Epithelial cell of prostate (primary cell): ENCODE measurements around the gene PTGDR.

Experiments
- DNase-seq: peaks from one replicate; pipeline ENCODE4 v3.0.0-alpha.2; 2011; ENCODE audit warnings: low read depth, low spot score
- H3K27ac ChIP-seq: fragments of 450-650 bp; 2 replicates; pipeline ENCODE4 v1.5.1; 2017; ENCODE audit warnings: mild to moderate bottlenecking

PTGDR gene

DNA sequence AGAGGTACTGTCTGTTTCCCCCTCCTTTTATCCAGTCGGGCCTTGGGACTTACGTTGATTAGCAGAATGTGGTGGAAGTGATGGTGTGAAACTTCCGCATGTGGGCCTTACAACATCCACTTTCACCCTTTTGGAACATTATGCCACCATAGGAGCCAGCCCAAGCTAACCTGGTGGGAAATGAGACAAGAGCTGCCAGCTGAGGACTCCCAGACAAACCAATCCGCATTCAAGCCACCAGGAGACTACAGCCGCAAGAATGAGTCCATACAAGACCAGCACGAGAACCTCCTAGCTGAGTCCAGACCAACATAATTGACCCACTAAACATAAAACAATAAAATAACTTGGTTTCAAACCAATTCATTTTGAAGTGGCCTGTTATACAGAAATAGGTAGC lies 37.5 kb downstream of the PTGDR start:
- H3K27ac ChIP-seq = no peak overlapping the region
- DNase-seq = no peak

DNA sequence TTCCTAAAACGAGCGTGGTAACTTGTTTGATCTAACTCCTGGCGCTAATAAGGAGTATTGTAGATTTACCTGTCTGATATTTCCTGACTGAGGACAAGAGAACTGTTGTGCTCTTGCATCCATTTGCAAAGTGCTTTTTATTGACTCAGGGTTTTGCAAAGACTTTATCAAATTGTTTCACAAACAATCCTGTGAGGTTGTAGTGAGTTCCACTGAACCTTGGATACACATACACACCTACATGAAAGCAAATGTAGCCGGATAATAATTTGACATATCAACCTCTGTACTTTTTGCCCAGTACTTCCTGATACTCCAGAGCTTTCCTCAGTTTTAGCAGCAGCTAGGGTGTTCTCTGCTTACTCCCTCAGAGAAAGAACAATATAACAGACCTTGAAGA lies 39.9 kb downstream of the PTGDR start:
- no peak overlapping the region for H3K27ac ChIP-seq
- no peak for DNase-seq

DNA sequence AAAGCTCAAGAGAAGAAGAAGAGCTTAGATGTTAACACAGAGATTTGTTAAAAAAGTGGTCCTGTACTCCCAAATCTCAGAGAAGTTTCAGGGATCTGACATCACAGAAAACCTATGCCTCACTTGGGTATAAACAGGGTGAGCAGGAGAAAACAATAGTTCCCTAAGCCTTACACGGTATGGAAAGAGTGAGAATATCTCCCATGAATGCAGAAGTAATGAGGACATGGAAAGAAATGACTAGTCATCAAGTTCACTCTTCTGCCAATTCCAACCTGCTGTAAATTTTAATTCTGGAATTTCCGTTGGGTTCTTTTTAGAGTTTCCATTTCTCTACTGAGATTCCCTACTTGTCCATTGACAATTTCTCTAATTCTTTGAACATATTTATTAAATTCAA lies 40.4 kb downstream of the PTGDR start:
- H3K27ac ChIP-seq = no peak overlapping the region
- no peak for DNase-seq

DNA sequence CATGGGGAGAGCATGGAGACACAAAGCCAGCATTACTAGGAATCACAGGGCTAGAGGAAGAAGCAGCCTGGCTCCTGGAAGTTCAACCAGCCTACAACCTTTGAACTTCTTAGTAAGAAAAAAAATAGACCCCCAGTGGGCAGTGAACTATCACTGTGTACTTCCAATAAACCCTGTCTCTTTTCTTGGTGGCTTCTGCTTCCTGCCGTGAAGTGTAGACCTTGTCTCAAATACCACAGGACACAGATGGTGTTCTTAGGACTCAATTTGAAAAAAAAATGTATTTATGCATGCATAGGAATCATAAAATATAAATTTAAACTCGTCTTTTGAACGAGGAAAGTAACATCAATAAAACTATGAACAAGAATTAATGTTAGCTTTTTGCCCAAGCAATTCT lies 43.0 kb downstream of the PTGDR start:
- no peak for DNase-seq
- no peak overlapping the region for H3K27ac ChIP-seq

DNA sequence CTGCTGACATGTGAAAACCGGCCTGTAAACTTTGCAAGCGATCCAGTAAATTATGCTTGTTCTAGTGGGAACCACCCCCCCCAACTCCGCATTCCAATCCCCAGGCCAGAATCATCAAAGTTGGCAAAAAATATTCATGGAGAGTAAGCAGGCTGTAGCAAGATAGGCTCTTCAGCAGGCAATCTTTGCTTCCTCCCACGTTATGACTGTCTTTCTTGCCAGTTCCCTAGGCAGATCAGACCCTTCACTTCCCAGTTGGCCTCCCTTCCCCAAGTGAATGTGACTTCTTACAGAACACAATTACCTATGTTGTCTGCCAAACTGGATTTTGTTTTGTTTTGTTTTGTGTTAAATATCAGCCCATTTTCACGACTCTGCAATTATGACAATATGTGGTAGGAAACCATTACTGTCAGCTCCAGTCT lies 45.4 kb downstream of the PTGDR start:
- H3K27ac ChIP-seq = no peak overlapping the region
- DNase-seq = no peak

DNA sequence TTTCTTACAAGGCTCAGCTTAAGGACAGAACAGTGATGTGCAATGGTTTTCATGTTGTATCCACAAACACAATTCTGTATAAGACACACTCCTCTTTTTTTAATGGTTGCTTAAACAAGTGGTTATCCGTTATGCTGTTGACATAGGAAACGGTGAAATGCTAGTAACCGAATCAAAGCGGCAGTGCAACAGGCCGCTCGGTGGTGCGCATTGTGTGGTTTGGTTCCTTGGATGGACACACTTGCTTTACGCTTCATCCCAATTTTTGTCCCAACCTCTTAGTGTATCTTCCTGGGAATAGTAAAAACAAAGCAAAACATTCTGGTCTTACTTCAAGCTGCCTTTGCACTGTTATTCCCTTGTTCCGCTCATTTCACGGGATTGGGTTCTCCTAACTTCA lies 46.0 kb downstream of the PTGDR start:
- no peak for DNase-seq
- H3K27ac ChIP-seq = no peak overlapping the region

DNA sequence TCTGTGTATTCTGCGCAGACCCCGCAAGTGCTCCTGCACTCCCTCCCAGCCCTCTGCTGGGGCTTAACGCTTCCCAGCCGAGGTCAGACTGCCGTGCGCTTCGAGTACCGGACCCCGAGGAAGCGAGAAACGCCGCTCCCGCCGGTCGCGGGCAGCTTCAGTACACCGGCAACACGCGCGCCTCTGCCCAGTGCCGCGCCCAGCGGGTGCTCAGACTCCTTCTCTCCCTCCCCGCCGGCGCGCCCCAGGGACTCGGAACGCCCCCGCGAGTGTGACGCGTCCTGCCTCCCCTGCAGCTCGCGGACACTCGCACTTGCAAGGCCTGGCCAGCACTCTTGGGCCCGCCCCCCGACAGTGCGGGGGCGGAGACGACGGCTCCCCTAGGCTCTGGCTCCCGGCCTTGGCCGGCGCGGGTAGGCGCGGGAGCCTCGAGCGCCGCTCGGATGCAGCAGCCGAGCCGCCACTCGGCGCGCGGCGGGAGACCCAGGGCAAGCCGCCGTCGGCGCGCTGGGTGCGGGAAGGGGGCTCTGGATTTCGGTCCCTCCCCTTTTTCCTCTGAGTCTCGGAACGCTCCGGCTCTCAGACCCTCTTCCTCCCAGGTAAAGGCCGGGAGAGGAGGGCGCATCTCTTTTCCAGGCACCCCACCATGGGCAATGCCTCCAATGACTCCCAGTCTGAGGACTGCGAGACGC lies 46.6 kb downstream of the PTGDR start, which contains the start of gene PTGER2:
Gene PTGER2 (plus strand): TSS at position 410 of the 692 bp plus-strand sequence. CDS start 237 bp downstream, at position 647.
- no peak within 1 kb of the TSS for H3K27ac ChIP-seq
- DNase-seq = peak; percentile 43

DNA sequence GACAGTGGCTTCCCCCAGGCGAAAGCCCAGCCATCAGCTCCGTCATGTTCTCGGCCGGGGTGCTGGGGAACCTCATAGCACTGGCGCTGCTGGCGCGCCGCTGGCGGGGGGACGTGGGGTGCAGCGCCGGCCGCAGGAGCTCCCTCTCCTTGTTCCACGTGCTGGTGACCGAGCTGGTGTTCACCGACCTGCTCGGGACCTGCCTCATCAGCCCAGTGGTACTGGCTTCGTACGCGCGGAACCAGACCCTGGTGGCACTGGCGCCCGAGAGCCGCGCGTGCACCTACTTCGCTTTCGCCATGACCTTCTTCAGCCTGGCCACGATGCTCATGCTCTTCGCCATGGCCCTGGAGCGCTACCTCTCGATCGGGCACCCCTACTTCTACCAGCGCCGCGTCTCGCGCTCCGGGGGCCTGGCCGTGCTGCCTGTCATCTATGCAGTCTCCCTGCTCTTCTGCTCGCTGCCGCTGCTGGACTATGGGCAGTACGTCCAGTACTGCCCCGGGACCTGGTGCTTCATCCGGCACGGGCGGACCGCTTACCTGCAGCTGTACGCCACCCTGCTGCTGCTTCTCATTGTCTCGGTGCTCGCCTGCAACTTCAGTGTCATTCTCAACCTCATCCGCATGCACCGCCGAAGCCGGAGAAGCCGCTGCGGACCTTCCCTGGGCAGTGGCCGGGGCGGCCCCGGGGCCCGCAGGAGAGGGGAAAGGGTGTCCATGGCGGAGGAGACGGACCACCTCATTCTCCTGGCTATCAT lies 47.3 kb downstream of the PTGDR start:
- no peak for DNase-seq
- H3K27ac ChIP-seq = no peak overlapping the region

DNA sequence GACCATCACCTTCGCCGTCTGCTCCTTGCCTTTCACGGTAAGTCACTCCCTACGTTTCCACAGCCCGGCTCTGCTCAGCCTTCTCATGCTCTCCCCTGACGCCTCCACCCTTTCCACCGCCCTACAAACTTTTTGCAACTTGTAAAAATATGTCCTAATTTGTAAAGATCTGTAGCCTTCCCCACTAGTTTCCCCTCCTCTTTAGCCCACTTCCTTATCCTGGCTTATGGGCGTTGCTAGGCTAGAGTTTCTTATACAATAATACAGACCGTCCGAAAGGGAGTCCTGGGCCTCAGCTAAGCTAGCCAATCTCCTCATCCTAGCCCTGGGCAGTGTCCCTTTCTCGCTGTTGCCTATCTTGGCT lies 47.8 kb downstream of the PTGDR start:
- DNase-seq = no peak
- H3K27ac ChIP-seq = no peak overlapping the region

DNA sequence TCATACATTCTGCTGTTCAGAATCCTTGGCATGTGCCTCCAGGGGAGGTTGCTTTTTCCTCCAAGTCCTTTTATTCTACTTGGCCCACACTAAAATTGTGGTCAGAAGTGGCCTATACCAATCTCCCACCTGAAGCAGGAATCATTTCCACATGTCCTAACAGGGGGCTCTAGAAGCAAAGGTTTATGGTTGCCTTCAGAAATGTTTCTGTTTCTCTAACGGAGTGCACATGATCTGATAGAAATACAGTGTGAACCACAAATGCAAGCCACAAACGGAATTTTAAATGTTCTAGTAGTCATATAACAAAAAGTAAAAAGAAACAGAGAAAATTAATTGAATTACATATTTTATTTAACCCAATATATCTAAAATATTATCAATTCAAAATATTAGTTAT lies 50.6 kb downstream of the PTGDR start:
- no peak for DNase-seq
- no peak overlapping the region for H3K27ac ChIP-seq

DNA sequence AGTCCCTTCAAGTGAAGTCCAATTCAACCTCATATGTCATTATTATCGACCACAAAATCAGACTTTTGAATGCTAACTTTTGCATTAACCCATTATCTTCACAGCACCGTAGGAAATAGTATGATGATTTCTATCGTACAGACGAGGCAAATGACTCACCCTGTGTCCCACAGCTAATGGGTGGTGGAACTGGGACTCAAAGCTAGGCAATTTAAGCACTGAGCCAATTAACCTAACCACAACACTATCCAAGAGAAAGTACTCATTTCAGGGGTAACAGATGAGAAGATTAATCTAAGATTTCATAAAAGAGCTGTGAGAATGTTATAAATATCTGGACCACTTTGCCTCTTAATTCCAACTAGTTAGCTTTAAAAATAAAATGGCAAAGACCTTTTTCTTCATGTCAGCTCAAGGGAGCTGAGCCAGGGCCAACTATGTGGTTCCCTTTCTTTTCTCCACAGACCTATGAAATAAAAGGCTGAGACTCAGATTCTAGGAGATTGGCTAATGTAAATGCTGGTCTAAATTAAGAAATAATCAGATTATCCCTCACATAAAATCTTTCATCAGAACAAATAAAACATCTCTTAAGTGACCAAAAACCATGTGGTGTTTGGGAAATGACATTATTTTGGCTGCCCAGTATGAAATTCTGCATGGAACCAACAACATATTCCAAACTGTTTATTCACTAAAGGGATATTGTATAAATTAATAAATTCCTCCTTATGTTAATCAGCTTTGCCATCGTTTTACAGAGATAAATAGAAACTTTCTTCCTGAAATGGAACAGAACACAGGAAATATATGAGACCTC lies 51.5 kb downstream of the PTGDR start:
- no peak overlapping the region for H3K27ac ChIP-seq
- DNase-seq = no peak

DNA sequence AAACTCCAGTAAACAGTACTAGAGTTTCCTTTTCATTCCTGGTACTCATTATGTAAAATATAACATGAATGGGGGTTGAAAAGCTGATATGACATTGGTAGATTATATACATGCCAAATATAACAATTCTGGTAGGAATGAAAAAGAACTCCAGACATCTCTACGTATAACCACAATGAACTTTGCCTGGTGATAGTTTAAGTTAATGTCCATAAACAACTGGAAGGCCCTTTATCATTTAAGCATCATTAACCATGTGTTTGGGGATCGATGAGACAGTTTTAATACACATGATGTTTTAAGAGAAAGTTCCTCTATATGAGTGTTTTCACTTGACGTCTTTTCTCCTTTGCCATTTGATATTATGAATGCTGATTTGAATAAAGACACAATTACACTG lies 52.4 kb downstream of the PTGDR start:
- H3K27ac ChIP-seq = no peak overlapping the region
- no peak for DNase-seq

DNA sequence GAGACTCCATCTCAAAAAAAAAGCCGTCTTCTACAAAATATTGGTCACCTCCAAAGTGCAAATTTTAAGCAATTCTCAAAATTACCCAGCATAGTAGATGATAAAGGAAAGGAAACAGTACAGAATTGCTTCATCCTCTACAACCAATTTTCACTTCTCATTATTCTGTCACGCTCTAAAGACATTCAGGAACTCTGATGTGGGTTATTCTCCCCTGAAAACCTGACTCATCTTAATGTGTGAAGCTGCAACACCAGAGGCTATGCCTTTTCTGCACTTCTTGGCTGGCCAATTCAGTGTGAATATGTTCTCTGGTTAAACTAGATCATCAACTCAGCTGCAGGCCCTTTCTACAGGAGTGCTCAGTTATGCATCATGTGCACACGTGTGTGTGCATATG lies 57.6 kb downstream of the PTGDR start:
- DNase-seq = peak; percentile 56
- no peak overlapping the region for H3K27ac ChIP-seq

DNA sequence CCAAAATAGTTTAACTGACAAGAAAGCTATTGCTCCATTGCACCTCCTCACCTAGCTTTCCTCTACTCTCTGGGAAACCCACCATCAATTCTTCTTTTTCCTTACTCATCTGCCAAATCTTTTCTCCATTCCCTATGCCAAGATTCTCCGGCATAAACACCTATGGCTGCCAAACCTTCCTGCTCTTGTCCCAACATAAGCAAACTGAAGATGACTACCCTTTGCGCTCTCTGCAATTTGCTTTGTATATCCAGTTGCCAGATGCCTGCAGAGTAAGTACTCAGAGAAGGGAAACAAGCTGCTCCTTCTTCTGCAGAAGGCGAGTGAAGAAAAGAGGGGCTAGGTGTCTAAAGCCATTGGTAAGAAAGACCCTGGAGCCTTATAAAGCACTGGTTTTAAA lies 58.1 kb downstream of the PTGDR start:
- DNase-seq = no peak
- no peak overlapping the region for H3K27ac ChIP-seq
